Measurements from ENCODE around the gene FEM1A. TPM values are rescaled to one million over a fixed set of nuclear protein-coding genes. Genes with fewer than 3 reads are reported as not detected.

Gene FEM1A
- total and polyA plus RNA-seq, 2 of the 13 experiments (the other 11 are each of a cell fraction or from before 2014, with no cell fraction given) = 3.2 to 10.8 TPM

DNA sequence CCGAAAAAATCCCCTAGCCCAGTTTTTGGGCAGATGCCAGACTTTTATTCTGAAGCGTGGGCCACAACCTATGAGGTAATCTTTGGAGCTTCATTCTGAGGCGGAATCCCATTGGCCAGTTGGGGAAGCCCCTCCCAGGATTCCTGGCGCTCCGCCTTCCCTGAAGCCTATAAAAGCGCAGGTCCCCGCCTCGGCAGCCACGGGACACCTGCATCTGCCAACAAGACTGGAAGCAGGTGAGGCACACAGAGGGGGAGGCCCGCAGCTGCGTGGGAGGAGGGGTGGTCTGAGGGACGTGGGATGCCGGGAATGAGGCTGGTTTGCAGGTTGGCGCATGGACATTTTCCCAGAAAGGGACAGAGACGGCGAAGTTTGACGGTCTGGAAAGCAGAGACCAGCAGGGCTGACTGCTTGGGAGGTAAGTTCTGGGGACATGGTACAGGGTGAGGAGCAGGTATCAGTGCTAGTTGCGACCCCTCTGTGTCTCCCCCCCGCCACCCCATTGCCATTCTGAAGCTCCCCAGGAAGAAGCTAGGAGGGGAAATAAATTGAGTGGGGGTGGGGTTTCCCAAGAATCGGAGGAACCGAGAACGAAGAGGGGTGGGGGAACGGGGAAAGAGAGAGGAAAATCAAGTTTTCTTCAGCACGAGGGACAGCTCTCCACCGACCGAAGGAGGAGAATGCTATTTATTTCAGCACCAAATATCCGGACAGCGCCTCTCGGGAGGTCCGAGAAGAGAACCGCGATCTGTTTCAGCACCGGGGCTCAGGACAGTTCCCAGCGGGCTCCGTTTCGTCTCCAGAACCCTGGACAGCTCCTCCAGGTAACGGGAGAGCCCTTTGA is 22.4 kb upstream of the FEM1A start (continued):
- peak; percentile 99 for TF ChIP-seq ZNF329 (CRISPR knock-in tag; IDR thresholded peaks at IDR 0.05; ENCODE audit: low read depth)
- TF ChIP-seq ZNF34 (CRISPR knock-in tag; IDR thresholded peaks at IDR 0.05; ENCODE audit: borderline replicate concordance) = peak; percentile 99
- peak; percentile 100 for TF ChIP-seq ZNF275 (CRISPR knock-in tag; IDR thresholded peaks at IDR 0.05; ENCODE audit: borderline replicate concordance)
- TF ChIP-seq IRF1 (CRISPR knock-in tag; IDR thresholded peaks at IDR 0.05; ENCODE audit: low read depth) = peak; percentile 99
- TF ChIP-seq FOXC1 (CRISPR knock-in tag; IDR thresholded peaks at IDR 0.05; ENCODE audit: borderline replicate concordance) = peak; percentile 100
- peak; percentile 100 for TF ChIP-seq ZC3H4 (CRISPR knock-in tag; IDR thresholded peaks at IDR 0.05; ENCODE audit: borderline replicate concordance)
- peak; percentile 96 for TF ChIP-seq ZSCAN22 (CRISPR knock-in tag; IDR thresholded peaks at IDR 0.05)
- peak; percentile 100 for TF ChIP-seq ZNF83 (CRISPR knock-in tag; IDR thresholded peaks at IDR 0.05; ENCODE audit: borderline replicate concordance)
- peak; percentile 99 for TF ChIP-seq YEATS2 (CRISPR knock-in tag; IDR thresholded peaks at IDR 0.05; ENCODE audit: borderline replicate concordance)
- TF ChIP-seq NPAS2 (CRISPR knock-in tag; IDR thresholded peaks at IDR 0.05; ENCODE audit: borderline replicate concordance) = peak; percentile 98
- peak; percentile 100 for TF ChIP-seq ZNF746 (CRISPR knock-in tag; IDR thresholded peaks at IDR 0.05)
- TF ChIP-seq, protein P1, sequence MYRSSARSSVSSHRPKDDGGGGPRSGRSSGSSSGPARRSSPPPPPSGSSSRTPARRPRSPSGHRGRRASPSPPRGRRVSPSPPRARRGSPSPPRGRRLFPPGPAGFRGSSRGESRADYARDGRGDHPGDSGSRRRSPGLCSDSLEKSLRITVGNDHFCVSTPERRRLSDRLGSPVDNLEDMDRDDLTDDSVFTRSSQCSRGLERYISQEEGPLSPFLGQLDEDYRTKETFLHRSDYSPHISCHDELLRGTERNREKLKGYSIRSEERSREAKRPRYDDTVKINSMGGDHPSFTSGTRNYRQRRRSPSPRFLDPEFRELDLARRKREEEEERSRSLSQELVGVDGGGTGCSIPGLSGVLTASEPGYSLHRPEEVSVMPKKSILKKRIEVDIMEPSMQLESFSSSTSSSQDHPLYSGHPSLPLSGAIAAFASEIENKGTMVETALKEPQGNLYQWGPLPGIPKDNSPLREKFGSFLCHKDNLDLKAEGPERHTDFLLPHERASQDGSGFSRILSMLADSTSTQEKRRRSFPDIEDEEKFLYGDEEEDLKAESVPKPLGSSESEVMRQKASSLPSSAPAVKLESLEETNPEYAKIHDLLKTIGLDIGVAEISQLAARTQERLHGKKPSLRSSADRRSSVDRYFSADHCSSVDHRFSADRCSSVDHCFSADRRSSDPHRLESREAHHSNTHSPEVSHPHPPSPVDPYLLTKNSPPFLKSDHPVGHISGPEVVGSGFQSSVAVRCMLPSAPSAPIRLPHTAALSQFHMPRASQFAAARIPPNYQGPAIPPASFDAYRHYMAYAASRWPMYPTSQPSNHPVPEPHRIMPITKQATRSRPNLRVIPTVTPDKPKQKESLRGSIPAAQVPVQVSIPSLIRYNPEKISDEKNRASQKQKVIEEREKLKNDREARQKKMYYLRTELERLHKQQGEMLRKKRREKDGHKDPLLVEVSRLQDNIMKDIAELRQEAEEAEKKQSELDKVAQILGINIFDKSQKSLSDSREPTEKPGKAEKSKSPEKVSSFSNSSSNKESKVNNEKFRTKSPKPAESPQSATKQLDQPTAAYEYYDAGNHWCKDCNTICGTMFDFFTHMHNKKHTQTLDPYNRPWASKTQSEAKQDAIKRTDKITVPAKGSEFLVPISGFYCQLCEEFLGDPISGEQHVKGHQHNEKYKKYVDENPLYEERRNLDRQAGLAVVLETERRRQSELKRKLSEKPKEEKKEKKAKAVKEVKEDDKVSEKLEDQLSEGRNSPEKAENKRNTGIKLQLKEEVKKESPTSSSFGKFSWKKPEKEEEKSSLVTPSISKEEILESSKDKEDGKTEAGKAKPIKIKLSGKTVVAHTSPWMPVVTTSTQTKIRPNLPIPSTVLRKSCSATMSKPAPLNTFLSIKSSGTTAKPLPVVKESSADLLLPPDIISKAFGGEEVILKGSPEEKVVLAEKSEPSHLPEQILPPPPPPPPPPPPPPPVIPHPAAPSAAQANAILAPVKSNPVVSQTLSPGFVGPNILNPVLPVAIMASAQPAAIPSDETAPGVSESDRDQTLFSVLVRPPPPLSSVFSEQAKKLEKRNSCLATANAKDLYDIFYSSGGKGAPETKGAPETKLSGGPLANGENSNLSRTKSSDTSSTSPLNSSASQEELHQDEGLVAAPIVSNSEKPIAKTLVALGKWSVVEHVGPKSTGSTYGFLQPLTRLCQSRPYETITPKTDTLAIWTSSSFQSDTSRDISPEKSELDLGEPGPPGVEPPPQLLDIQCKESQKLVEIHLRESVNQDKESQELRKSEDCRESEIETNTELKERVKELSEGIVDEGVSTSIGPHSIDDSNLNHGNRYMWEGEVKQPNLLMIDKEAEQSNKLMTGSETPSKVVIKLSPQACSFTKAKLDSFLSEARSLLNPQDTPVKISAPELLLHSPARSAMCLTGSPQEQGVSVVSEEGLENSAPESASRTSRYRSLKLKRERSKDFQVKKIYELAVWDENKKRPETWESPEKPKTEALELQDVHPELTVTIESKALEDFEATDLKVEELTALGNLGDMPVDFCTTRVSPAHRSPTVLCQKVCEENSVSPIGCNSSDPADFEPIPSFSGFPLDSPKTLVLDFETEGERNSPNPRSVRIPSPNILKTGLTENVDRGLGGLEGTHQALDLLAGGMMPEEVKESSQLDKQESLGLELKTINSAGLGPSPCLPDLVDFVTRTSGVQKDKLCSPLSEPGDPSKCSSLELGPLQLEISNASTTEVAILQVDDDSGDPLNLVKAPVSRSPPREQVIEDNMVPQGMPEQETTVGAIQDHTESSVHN (CRISPR knock-in tag; IDR thresholded peaks at IDR 0.05) = peak; percentile 100
- peak; percentile 99 for TF ChIP-seq ZZZ3 (CRISPR knock-in tag; IDR thresholded peaks at IDR 0.05; ENCODE audit: borderline replicate concordance)
- TF ChIP-seq, protein P2, sequence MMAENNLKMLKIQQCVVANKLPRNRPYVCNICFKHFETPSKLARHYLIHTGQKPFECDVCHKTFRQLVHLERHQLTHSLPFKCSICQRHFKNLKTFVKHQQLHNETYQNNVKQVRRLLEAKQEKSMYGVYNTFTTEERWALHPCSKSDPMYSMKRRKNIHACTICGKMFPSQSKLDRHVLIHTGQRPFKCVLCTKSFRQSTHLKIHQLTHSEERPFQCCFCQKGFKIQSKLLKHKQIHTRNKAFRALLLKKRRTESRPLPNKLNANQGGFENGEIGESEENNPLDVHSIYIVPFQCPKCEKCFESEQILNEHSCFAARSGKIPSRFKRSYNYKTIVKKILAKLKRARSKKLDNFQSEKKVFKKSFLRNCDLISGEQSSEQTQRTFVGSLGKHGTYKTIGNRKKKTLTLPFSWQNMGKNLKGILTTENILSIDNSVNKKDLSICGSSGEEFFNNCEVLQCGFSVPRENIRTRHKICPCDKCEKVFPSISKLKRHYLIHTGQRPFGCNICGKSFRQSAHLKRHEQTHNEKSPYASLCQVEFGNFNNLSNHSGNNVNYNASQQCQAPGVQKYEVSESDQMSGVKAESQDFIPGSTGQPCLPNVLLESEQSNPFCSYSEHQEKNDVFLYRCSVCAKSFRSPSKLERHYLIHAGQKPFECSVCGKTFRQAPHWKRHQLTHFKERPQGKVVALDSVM (CRISPR knock-in tag; IDR thresholded peaks at IDR 0.05) = peak; percentile 93
